IgD-negative memory B cell (primary cell): ENCODE measurements around the gene HIBCH. TPM values are rescaled to one million over a fixed set of nuclear protein-coding genes. Genes with fewer than 3 reads are reported as not detected.
"Not testable (repeated sequence)": the region's sequence is repeated elsewhere in the genome, so short reads cannot be mapped to it uniquely, and the experiment has no call there.

Experiments
- H3K27ac Mint-ChIP-seq, 3 donors: one replicate each; pipeline ENCODE4 v1.8.0; 2020 to 2022; ENCODE audit warnings: mild to moderate bottlenecking in 3 of 3, mixed read lengths in 3 of 3, moderate library complexity in 1 of 3
- H3K27me3 Mint-ChIP-seq: one replicate; pipeline ENCODE4 v1.8.0; 2021; ENCODE audit warnings: mixed read lengths
- H3K36me3 Mint-ChIP-seq: one replicate; pipeline ENCODE4 v1.8.0; 2020; ENCODE audit warnings: mild to moderate bottlenecking, mixed read lengths
- H3K4me1 Mint-ChIP-seq, 3 donors: one replicate each; pipeline ENCODE4 v1.8.0; 2020 to 2022; ENCODE audit warnings: mixed read lengths in 3 of 3, mild to moderate bottlenecking in 1 of 3
- H3K4me3 Mint-ChIP-seq, 4 donors: one replicate each; pipeline ENCODE4 v1.8.0; 2020 to 2022; ENCODE audit warnings: mild to moderate bottlenecking in 4 of 4, mixed read lengths in 4 of 4, moderate library complexity in 3 of 4
- H3K9me3 Mint-ChIP-seq, 3 donors: one replicate each; pipeline ENCODE4 v1.8.0; 2020 to 2021; ENCODE audit warnings: mixed read lengths in 3 of 3, mild to moderate bottlenecking in 1 of 3
- polyA plus RNA-seq: library from polyadenylated mRNA; unstranded; fragments of 300-500 nt; fragmentation: Illumina TruSeq; gene quantifications from one replicate; pipeline ENCODE4 v1.2.3, GENCODE V29; 2021

Gene HIBCH
- polyA plus RNA-seq, 1 donor from 2014 or later = 22.5 TPM

DNA sequence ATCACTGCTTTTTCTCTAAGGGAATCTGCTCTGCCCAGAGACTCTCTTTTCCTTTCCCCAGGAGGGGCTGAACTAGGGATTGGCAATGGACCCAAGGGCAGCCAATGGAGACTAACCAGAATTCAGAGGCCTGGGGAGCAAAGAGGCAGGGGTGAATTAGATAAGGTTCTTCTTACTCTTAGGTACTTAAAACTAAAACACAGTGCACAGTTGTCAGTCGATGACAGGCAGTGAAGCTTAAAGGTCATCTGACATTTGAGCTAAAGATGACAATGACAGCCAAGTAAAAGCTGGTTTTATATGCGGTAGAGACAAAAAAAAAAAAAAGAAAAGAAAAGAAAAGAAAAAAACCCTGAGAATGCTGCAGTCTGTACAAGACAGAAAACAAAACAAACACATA lies 57.8 kb downstream of the HIBCH start:
- no peak overlapping the region for H3K27ac Mint-ChIP-seq
- H3K4me3 Mint-ChIP-seq = no peak overlapping the region
- no peaks in the 10 kb centered on the region for H3K27me3 Mint-ChIP-seq
- peaks cover 0 to 3% (median 0%) of the 10 kb centered on the region in 3 donors for H3K4me1 Mint-ChIP-seq
- H3K36me3 Mint-ChIP-seq = peaks cover 21% of the 10 kb centered on the region
- peaks cover 0 to 4% (median 0%) of the 10 kb centered on the region in 3 donors for H3K9me3 Mint-ChIP-seq

- no peak overlapping the region for H3K4me3 Mint-ChIP-seq
- no peaks in the 10 kb centered on the region for H3K27me3 Mint-ChIP-seq
- peaks cover 0 to 4% (median 0%) of the 10 kb centered on the region in 3 donors for H3K9me3 Mint-ChIP-seq
- peaks cover 23% of the 10 kb centered on the region for H3K36me3 Mint-ChIP-seq
- H3K27ac Mint-ChIP-seq = no peak overlapping the region
- peaks cover 0 to 3% (median 0%) of the 10 kb centered on the region in 3 donors for H3K4me1 Mint-ChIP-seq
These were observed 63.5 kb downstream of the HIBCH start for GRCh38 chr2:190256087-190256486.

DNA sequence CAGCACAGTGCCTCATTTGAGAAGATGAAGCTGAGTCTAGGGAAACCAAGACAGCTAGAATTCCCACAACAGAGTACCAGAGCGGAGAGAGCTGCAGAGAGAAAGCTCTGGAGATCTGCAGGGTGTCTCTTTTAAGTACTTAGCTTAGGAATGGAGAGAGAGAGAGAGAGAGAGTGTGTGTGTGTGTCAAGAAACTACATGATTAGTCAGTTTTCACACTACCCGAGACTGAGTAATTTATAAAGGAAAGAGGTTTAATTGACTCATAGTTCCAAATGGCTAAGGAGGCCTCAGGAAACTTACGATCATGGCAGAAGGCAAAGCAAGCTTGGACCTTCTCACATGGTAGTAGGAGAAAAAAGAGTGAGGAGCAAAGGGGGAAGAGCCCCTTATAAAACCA lies 64.0 kb downstream of the HIBCH start:
- peaks cover 23% of the 10 kb centered on the region for H3K36me3 Mint-ChIP-seq

GRCh38 chr2:190254063-190254850 lies 65.4 kb downstream of the HIBCH start:
- Mint-ChIP-seq H3K27ac (no peak overlapping the region), H3K4me3 (no peak overlapping the region), H3K36me3 (peaks cover 21% of the 10 kb centered on the region), H3K27me3 (no peaks in the 10 kb centered on the region), H3K4me1 (peaks cover 0 to 3% (median 0%) of the 10 kb centered on the region in 3 donors), H3K9me3 (peaks cover 0 to 4% (median 0%) of the 10 kb centered on the region in 3 donors)

More for the DNA sequence above, 64.0 kb downstream of the HIBCH start:
- Mint-ChIP-seq H3K9me3 (peaks cover 0 to 4% (median 0%) of the 10 kb centered on the region in 3 donors), H3K27ac (no peak overlapping the region), H3K4me3 (no peak overlapping the region), H3K27me3 (no peaks in the 10 kb centered on the region), H3K4me1 (peaks cover 0 to 3% (median 0%) of the 10 kb centered on the region in 3 donors)

- Mint-ChIP-seq H3K4me3 (no peak overlapping the region), H3K9me3 (no peaks in the 10 kb centered on the region), H3K36me3 (peaks cover 3% of the 10 kb centered on the region), H3K4me1 (no peaks in the 10 kb centered on the region), H3K27ac (peak overlapping the region in 1 of 3 donors; percentile 3), H3K27me3 (no peaks in the 10 kb centered on the region)
These were observed 69.2 kb downstream of the HIBCH start for GRCh38 chr2:190250421-190250820.

DNA sequence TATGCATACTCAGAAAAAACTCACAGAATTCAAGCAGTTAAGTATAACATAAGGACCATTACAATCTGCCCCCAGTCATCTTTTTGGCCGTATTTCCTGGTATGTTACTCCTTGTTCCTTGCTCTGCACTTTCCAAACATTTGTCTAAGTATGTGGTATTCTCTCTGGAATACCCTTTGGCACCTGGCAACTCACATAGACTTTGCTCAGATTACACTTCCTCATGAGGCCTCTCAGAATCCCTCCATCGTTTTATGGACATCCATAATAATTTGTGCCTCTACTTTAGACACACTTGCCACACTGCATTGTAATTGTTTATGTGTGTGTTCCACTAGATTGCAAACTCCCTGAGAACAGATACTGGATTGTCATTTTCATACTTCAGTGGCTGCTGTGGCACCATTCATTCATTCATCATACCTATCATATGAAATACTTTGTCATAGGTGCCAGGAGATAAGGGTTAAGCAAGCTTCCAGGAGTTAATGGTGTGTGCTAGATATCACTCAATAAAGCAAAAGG lies 84.0 kb downstream of the HIBCH start:
- Mint-ChIP-seq H3K27ac (peak overlapping the region in 1 of 3 donors; percentile 28), H3K27me3 (no peaks in the 10 kb centered on the region), H3K9me3 (peaks cover 0 to 14% (median 0%) of the 10 kb centered on the region in 3 donors), H3K36me3 (peaks cover 12% of the 10 kb centered on the region), H3K4me3 (no peak overlapping the region), H3K4me1 (peaks cover 0 to 1% (median 0%) of the 10 kb centered on the region in 3 donors)

DNA sequence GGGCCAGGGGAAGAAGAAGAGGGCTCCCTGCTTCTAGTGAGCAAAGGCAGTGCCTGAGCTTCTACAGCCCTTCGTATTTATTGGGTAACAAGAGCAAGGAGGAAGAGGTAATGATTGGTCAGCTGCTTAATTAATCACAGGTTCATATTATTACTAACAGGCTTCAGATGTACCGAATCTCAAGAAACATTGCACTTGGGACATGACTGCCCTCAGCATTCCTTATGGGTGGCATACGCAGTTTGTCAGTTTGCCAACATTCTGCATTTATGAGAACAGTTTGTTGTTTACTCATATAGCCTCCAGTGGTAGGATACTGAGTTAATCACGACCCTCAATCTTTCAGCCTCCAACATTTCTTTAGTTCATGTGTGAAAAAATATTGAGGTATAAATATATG lies 84.5 kb downstream of the HIBCH start:
- peaks cover 0 to 9% (median 0%) of the 10 kb centered on the region in 3 donors for H3K9me3 Mint-ChIP-seq
- no peak overlapping the region for H3K4me3 Mint-ChIP-seq
- no peaks in the 10 kb centered on the region for H3K27me3 Mint-ChIP-seq
- peaks cover 12% of the 10 kb centered on the region for H3K36me3 Mint-ChIP-seq
- H3K27ac Mint-ChIP-seq = no peak overlapping the region
- H3K4me1 Mint-ChIP-seq = peaks cover 0 to 2% (median 0%) of the 10 kb centered on the region in 3 donors

- H3K9me3 Mint-ChIP-seq, H3K27ac Mint-ChIP-seq, H3K27me3 Mint-ChIP-seq, H3K4me3 Mint-ChIP-seq: not testable (repeated sequence)
- Mint-ChIP-seq H3K36me3 (peaks cover 19% of the 10 kb centered on the region), H3K4me1 (peaks cover 16 to 18% (median 17%) of the 10 kb centered on the region in 3 donors)
These were observed 95.6 kb downstream of the HIBCH start for GRCh38 chr2:190223989-190224388.

DNA sequence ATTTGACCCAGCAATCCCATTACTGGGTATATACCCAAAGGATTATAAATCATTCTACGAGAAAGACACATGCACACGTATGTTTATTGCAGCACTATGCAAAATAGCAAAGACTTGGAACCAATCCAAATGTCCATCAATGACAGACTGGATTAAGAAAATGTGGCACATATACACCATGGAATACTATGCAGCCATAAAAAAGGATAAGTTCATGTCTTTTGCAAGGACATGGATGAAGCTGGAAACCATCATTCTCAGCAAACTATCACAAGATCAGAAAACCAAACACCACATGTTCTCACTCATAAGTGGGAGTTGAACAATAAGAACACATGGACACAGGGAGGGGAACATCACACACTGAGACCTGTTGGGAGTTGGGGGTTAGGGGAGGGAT lies 96.9 kb downstream of the HIBCH start:
- not testable (repeated sequence) for H3K27ac Mint-ChIP-seq, H3K9me3 Mint-ChIP-seq, H3K4me3 Mint-ChIP-seq, H3K27me3 Mint-ChIP-seq
- Mint-ChIP-seq H3K4me1 (peaks cover 10 to 11% (median 11%) of the 10 kb centered on the region in 3 donors), H3K36me3 (peaks cover 23% of the 10 kb centered on the region)

DNA sequence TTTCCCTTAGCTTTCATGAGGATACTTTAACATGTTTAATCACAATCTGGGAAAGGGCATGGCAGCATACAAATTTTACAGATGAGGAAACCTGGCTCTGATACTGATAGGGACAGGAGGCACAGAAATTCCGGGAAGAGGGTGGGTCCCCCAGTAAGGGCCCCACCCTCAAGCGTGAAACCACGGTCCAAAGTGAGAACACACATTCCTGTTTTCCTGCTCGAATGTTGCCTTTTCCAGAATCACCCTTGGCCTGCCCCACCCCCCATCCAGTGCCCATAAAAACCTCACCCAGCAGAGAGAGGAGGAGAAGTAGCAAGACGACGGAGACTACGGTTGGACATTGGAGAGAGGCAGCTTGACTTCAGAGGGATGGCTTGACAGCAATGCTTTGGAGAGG lies 98.2 kb downstream of the HIBCH start:
- Mint-ChIP-seq H3K4me1 (peaks cover 1 to 6% (median 4%) of the 10 kb centered on the region in 3 donors), H3K27ac (peak overlapping the region in 1 of 3 donors; percentile 90), H3K4me3 (no peak overlapping the region), H3K27me3 (no peaks in the 10 kb centered on the region), H3K9me3 (no peaks in the 10 kb centered on the region), H3K36me3 (peaks cover 23% of the 10 kb centered on the region)

DNA sequence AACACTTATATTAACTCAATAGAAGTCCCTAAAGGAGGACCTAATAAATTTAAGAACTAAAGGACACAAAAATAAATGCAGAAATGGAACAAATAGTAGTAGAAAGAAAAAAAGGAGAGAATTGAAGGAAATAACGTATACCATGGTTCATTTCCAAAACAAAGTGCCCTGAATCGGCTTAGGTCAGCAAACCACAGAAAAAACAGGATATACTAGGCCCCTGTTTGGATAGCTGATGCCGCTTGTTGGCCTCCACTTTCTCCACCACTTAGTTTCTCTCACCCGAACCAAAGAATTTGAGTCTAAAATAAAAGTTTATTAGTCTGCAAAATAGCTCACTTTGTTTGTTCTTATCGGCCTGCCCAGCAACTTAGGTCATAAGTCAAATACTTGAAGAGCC lies 100.4 kb downstream of the HIBCH start:
- Mint-ChIP-seq H3K4me1 (peaks cover 7 to 13% (median 11%) of the 10 kb centered on the region in 3 donors), H3K9me3 (no peaks in the 10 kb centered on the region), H3K27ac (no peak overlapping the region), H3K4me3 (no peak overlapping the region), H3K36me3 (peaks cover 26% of the 10 kb centered on the region), H3K27me3 (no peaks in the 10 kb centered on the region)

- Mint-ChIP-seq H3K4me3 (no peak overlapping the region), H3K9me3 (no peaks in the 10 kb centered on the region), H3K27me3 (no peaks in the 10 kb centered on the region), H3K36me3 (peaks cover 24% of the 10 kb centered on the region), H3K4me1 (peaks cover 7 to 13% (median 11%) of the 10 kb centered on the region in 3 donors), H3K27ac (no peak overlapping the region)
These were observed 102.0 kb downstream of the HIBCH start for GRCh38 chr2:190217616-190218015.

DNA sequence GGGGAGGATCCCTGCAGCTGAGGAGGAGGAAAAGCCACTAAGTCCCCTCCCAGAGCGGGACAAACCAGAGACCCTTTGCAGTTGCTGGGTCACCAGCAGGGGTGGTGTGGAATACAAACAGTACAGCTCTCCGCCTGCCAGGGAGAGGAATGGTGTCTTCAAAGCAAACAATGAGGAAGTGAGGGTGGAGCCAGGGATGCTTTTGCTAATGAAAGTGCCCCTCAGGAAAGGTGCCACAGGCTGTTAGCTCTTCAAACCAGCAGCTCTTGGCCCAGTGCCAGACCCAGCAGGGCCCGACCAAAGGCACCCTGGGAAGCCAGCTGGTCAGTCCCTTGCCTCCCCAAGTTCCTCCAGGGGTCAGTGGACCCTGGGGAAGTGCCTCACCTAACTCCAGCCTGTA lies 102.8 kb downstream of the HIBCH start:
- Mint-ChIP-seq H3K4me3 (no peak overlapping the region), H3K27ac (peak overlapping the region in 1 of 3 donors; percentile 44), H3K36me3 (peaks cover 19% of the 10 kb centered on the region)

GRCh38 chr2:190215620-190216019 lies 104.0 kb downstream of the HIBCH start:
- H3K4me3 Mint-ChIP-seq = no peak overlapping the region
- H3K36me3 Mint-ChIP-seq = peaks cover 17% of the 10 kb centered on the region
- H3K4me1 Mint-ChIP-seq = peaks cover 7 to 13% (median 11%) of the 10 kb centered on the region in 3 donors
- H3K27ac Mint-ChIP-seq = peak overlapping the region in 2 of 3 donors; percentile 18 to 24
- H3K27me3 Mint-ChIP-seq = no peaks in the 10 kb centered on the region
- H3K9me3 Mint-ChIP-seq = no peaks in the 10 kb centered on the region

More for the DNA sequence above, 102.8 kb downstream of the HIBCH start:
- no peaks in the 10 kb centered on the region for H3K9me3 Mint-ChIP-seq
- H3K4me1 Mint-ChIP-seq = peaks cover 7 to 13% (median 11%) of the 10 kb centered on the region in 3 donors
- H3K27me3 Mint-ChIP-seq = no peaks in the 10 kb centered on the region

DNA sequence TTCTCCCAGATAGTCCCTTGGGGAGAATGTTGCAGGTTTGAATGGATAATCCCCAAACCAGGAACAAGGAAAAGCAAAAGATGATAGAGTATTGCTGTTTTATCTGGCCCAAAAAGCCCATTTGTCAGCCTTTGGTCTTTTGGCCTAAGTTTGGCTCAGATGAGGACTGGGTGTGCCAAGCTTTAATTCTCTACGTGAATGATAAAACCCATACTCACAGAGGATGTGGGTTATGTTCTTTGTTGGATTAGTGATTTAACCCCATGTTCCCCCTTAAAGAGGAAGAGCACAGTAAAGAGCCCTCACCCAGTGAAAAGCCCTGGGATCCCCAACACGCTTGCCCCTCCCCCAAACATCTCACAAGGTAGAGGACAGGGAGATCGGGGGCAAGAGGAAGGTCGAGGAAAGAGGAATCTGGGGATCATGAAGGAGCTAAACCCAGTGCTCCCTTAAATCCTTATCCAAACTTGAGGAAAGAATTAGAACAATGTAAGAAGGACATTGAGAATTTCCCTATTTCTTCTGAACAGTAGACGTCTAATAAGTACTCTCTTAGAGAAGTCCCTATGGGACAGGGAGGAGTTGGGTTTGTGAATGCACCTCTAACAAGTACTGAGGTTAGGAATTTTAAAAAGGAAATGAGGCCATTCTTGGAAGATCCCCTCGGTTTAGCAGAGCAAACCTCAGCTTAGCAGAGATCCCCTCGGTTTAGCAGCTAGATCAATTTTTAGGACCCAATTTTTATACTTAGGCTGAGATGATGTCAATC lies 105.0 kb downstream of the HIBCH start:
- Mint-ChIP-seq H3K4me3 (no peak overlapping the region), H3K9me3 (no peaks in the 10 kb centered on the region), H3K27me3 (no peaks in the 10 kb centered on the region), H3K4me1 (peaks cover 7 to 13% (median 11%) of the 10 kb centered on the region in 3 donors), H3K27ac (no peak overlapping the region), H3K36me3 (peaks cover 15% of the 10 kb centered on the region)
